ENCODE measurements around the gene CACNA1I. TPM values are rescaled to one million over a fixed set of nuclear protein-coding genes. Genes with fewer than 3 reads are reported as not detected.

CACNA1I gene
- total and polyA plus RNA-seq, 2 of the 8 experiments (the other 6 are each of a cell fraction or from before 2014, with no cell fraction given): 0.77 to 1.2 TPM

- TF ChIP-seq CBX8 (IDR thresholded peaks at IDR 0.05; ENCODE audit: borderline replicate concordance, low read depth, low read length) (no peak), JUN (IDR thresholded peaks at IDR 0.05; ENCODE audit: low read depth, low read length) (no peak), NANOG (IDR thresholded peaks at IDR 0.05; ENCODE audit: insufficient read depth, low read depth, low read length, poor library complexity, severe bottlenecking) (no peak), SP2 (IDR thresholded peaks at IDR 0.05; ENCODE audit: low read length) (no peak), POLR2A (IDR thresholded peaks at IDR 0.05; ENCODE audit: control extremely low read depth in 1 of 2, low read depth in 2 of 2, low read length in 2 of 2) (no peak)
Observed at GRCh38 chr22:39536711-39537110, 33.8 kb upstream of the CACNA1I start (continued).
